Measurements from ENCODE around the gene SRL. TPM values are rescaled to one million over a fixed set of nuclear protein-coding genes. Genes with fewer than 3 reads are reported as not detected.

The SRL gene
- total and polyA plus RNA-seq, 2 of the 13 experiments (the other 11 are each of a cell fraction or from before 2014, with no cell fraction given), result 0.05 TPM; not detected in 1

GRCh38 chr16:4273858-4274311, 32.0 kb upstream of the SRL start (continued):
- TF ChIP-seq ZBTB49 (CRISPR knock-in tag; IDR thresholded peaks at IDR 0.05; ENCODE audit: borderline replicate concordance), result no peak
- no peak for TF ChIP-seq HNRNPLL (IDR thresholded peaks at IDR 0.05; ENCODE audit: low read depth, low read length, poor library complexity, severe bottlenecking)
- TF ChIP-seq ARNTL (CRISPR knock-in tag; IDR thresholded peaks at IDR 0.05), result 0 out of 2 replicates have a peak, but pooled peaks have one; percentile 15
- TF ChIP-seq HDAC1 (CRISPR knock-in tag; IDR thresholded peaks at IDR 0.05), result peak; percentile 52; the same call in 1 of the 2 replicates
- TF ChIP-seq BRF2 (CRISPR knock-in tag; IDR thresholded peaks at IDR 0.05), result no peak
- no peak for TF ChIP-seq GZF1 (CRISPR knock-in tag; IDR thresholded peaks at IDR 0.05)
- peak; percentile 12; the same call in 1 of the 2 replicates for TF ChIP-seq SP5 (CRISPR knock-in tag; IDR thresholded peaks at IDR 0.05; ENCODE audit: borderline replicate concordance, low read depth)
- peak; percentile 65 for TF ChIP-seq NR0B2 (CRISPR knock-in tag; IDR thresholded peaks at IDR 0.05)
- peak; percentile 70 for TF ChIP-seq ZNF687 (CRISPR knock-in tag; IDR thresholded peaks at IDR 0.05)
- peak; percentile 4 for TF ChIP-seq MED8 (CRISPR knock-in tag; IDR thresholded peaks at IDR 0.05; ENCODE audit: insufficient replicate concordance)
- no peak for TF ChIP-seq RELA (CRISPR knock-in tag; IDR thresholded peaks at IDR 0.05)
- TF ChIP-seq ZNF501 (CRISPR knock-in tag; IDR thresholded peaks at IDR 0.05), result 0 out of 2 replicates have a peak, but pooled peaks have one; percentile 10
- TF ChIP-seq AGO1 (IDR thresholded peaks at IDR 0.05; ENCODE audit: low read depth, low read length, poor library complexity, severe bottlenecking), result peak; percentile 82
- TF ChIP-seq FOXC1 (CRISPR knock-in tag; IDR thresholded peaks at IDR 0.05; ENCODE audit: borderline replicate concordance), result peak; percentile 52; the same call in 1 of the 2 replicates
- 0 out of 2 replicates have a peak, but pooled peaks have one; percentile 29 for TF ChIP-seq ZSCAN21 (CRISPR knock-in tag; IDR thresholded peaks at IDR 0.05; ENCODE audit: borderline replicate concordance)
- peak; percentile 11; the same call in 1 of the 2 replicates for TF ChIP-seq TBX2 (CRISPR knock-in tag; IDR thresholded peaks at IDR 0.05; ENCODE audit: borderline replicate concordance)
- TF ChIP-seq ZFP91 (CRISPR knock-in tag; IDR thresholded peaks at IDR 0.05; ENCODE audit: borderline replicate concordance), result peak; percentile 63; the same call in 1 of the 2 replicates
- peak; percentile 31; the same call in 1 of the 2 replicates for TF ChIP-seq GABPA (IDR thresholded peaks at IDR 0.05; ENCODE audit: low read depth, low read length)
- TF ChIP-seq GABPA (CRISPR knock-in tag; IDR thresholded peaks at IDR 0.05; ENCODE audit: low read depth), result peak; percentile 48; the same call in 1 of the 2 replicates

Data from HepG2 (cell line).